ENCODE measurements around the gene DUSP22. TPM values are rescaled to one million over a fixed set of nuclear protein-coding genes. Genes with fewer than 3 reads are reported as not detected.

Gene DUSP22
- total and polyA plus RNA-seq, 2 of the 8 experiments (the other 6 are each of a cell fraction or from before 2014, with no cell fraction given) = 15.5 to 32.4 TPM

DNA sequence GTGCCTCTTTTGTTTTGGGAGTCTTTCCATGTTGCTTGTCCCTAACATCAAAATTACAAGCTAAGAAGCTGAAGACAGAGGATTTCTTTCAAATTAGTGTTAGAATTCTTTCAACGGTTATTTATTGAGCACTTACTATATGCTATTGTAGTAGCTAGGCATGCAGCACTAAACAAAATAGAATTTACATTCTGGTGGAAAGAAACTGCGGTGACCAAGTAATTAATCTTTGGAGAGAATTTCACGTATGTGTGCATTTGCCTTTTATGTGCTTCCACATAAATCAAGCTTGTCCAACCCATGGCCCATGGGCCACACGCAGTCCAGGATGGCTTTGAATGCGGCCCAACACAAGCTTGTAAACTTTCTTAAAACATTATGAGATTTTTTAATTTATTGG is 33.0 kb upstream of the DUSP22 start:
- FAIRE-seq = no peak
- Histone ChIP-seq H3K4ac (replicated peaks; ENCODE audit: insufficient read length, low read depth, low read length) (no peak overlapping the region), H4K91ac (replicated peaks; ENCODE audit: insufficient read length, low read length) (no peak overlapping the region), H3K36me3 (ENCODE audit: control insufficient read depth in 2 of 4, insufficient read depth in 4 of 4, low read length in 3 of 4) (no peaks in the 10 kb centered on the region), H3K4me1 (replicated peaks in 1 of 4; ENCODE audit: control insufficient read depth in 3 of 4, insufficient read depth in 4 of 4, low read length in 3 of 4) (no peaks in the 10 kb centered on the region), H2BK12ac (ENCODE audit: low read depth, low read length) (no peak overlapping the region), H2BK5ac (ENCODE audit: low read depth, low read length) (no peak overlapping the region), H4K5ac (ENCODE audit: insufficient read length, low read depth, low read length) (no peak overlapping the region), H3K79me2 (ENCODE audit: control insufficient read depth in 1 of 2, insufficient read depth in 2 of 2, low read length in 2 of 2) (no peaks in the 10 kb centered on the region), H2AK5ac (ENCODE audit: low read depth, low read length) (no peak overlapping the region), H3K56ac (replicated peaks; ENCODE audit: insufficient read length, low read depth, low read length) (no peak overlapping the region), H2BK15ac (ENCODE audit: low read length) (no peak overlapping the region), H3K9me3 (ENCODE audit: insufficient read depth in 2 of 2, low read depth in 1 of 2, low read length in 1 of 2) (peaks cover 17 to 20% of the 10 kb centered on the region in 2 experiments; a peak in 3 of 4 replicates), H2BK20ac (ENCODE audit: low read length) (no peak overlapping the region), H3K27me3 (replicated peaks in 1 of 4; ENCODE audit: control insufficient read depth in 3 of 4, extremely low read depth in 1 of 4, insufficient read depth in 3 of 4, low read length in 3 of 4) (no peaks in the 10 kb centered on the region), H2BK120ac (replicated peaks; ENCODE audit: low read depth, low read length) (no peak overlapping the region), H3K79me1 (ENCODE audit: low read depth, low read length) (no peaks in the 10 kb centered on the region), H3K4me3 (ENCODE audit: extremely low read depth in 1 of 4, insufficient read depth in 2 of 4, low read depth in 3 of 4, low read length in 4 of 4) (no peak overlapping the region), H3K23me2 (ENCODE audit: low read depth, low read length) (no peaks in the 10 kb centered on the region), H2AFZ (ENCODE audit: low read length) (no peak overlapping the region), H3K18ac (ENCODE audit: extremely low read depth, low read length) (no peak overlapping the region), H3K4me2 (ENCODE audit: insufficient read depth in 1 of 2, low read depth in 2 of 2, low read length in 2 of 2) (no peak overlapping the region), H3K14ac (ENCODE audit: insufficient read length) (no peak overlapping the region), H3K23ac (ENCODE audit: insufficient read length) (no peak overlapping the region), H3K9ac (replicated peaks in 1 of 4; ENCODE audit: extremely low read depth in 1 of 4, low read depth in 3 of 4, low read length in 3 of 4) (no peak overlapping the region), H3K27ac (ENCODE audit: low read depth, low read length) (no peak overlapping the region), H4K20me1 (replicated peaks in 1 of 2; ENCODE audit: control insufficient read depth in 1 of 2, insufficient read depth in 2 of 2, low read length in 2 of 2) (no peaks in the 10 kb centered on the region), H4K8ac (ENCODE audit: extremely low read depth, insufficient read depth, low read length) (no peak overlapping the region)
- no peak for DNase-seq (ENCODE audit: low read depth in 1 of 2, low spot score in 2 of 2)
- POLR2A ChIA-PET (ENCODE audit: partially characterized antibody) = no interaction called here
- CTCF ChIA-PET (ENCODE audit: partially characterized antibody) = interaction anchor here (0.8 kb wide), 1 partner anchor 150 kb away, joined by 3 read pairs; no protein-coding TSS in a partner anchor
- WGBS, 2 experiments (ENCODE audit: extremely low coverage in 1 of 2, insufficient coverage in 1 of 2, insufficient read length in 1 of 2, insufficient replicate concordance in 2 of 2, low coverage in 1 of 2, low lambda C conversion rate in 2 of 2, missing lambda C conversion rate in 1 of 2) = 91% methylated on average over 5 of the region's 5 CpGs; no CpG with 5 or more reads in 1 of the 2 experiments
- no peak for TF ChIP-seq JUND (IDR thresholded peaks at IDR 0.05; ENCODE audit: low read length)
